Spleen (tissue), 7 donors: ENCODE data around the gene PPM1L.

ENCODE experiments used
- CTCF ChIP-seq, 11 experiments: fragments of 200-600 bp in 7 of 11; fragments of 450-650 bp in 4 of 11; sonication (generic) in 4 of 11; IDR thresholded peaks in 8 of 11; conservative IDR thresholded peaks in 3 of 11; 1 replicate in 7 of 11; 2 replicates in 4 of 11; pipeline versions ENCODE4 v1.4.0 to v1.8.0; 2016 to 2021; ENCODE audit warnings: antibody characterized with exemption in 11 of 11, inconsistent platforms in 4 of 11, mild to moderate bottlenecking in 1 of 11
- POLR2A ChIP-seq, 3 donors: fragments of 450-650 bp; IDR thresholded peaks; one replicate each; pipeline ENCODE4 v1.5.1; 2017; ENCODE audit warnings: antibody characterized with exemption in 3 of 3, mild to moderate bottlenecking in 1 of 3
- donor health status: DM: no; HTN: no; CAD: no; lungs with moderate emphysema.
- donor health status: DM: no; HTN: no; CAD: no.
- donor health status: DM: no; HTN: no; CAD: no.

- no peak for TF ChIP-seq CTCF (IDR thresholded peaks at IDR 0.05 in 8 of 11, conservative IDR thresholded peaks at IDR 0.05 in 3 of 11)
- TF ChIP-seq POLR2A (IDR thresholded peaks at IDR 0.05): no peak
These were observed 9.2 kb downstream of the PPM1L start for GRCh38 chr3:160765211-160765610.
